A549 (cell line): ENCODE data around the gene KIFAP3. TPM values are rescaled to one million over a fixed set of nuclear protein-coding genes. Genes with fewer than 3 reads are reported as not detected.

Experiments
- ATAC-seq, 2 experiments: fragments of 200-7000 bp in 1 of 2; fragments of >200 bp in 1 of 2; cut with Nextera tagmentation in 1 of 2; cut with Tn5 transposase in 1 of 2; 3 replicates each; pipeline versions ENCODE4 v1.8.0 to v1.9.1; 2018 to 2020; ENCODE audit warnings: mild to moderate bottlenecking in 1 of 2, moderate library complexity in 1 of 2
- CTCF ChIA-PET: fragments of 300-600 bp; sonication (Branson Sonifier 250); formaldehyde crosslinking; extraction: SDS; loops from one replicate; lab custom pipeline; 2021; ENCODE audit warnings: antibody characterized with exemption, inconsistent platforms; lab: Yijun Ruan, JAX
- POLR2A ChIA-PET: fragments of 350-600 bp; formaldehyde crosslinking; extraction: SDS; loops from one replicate; lab custom pipeline; 2021; ENCODE audit warnings: antibody characterized with exemption, inconsistent platforms; lab: Yijun Ruan, JAX
- DNase-seq, 2 experiments: peaks; one replicate each; pipeline versions ENCODE4 v3.0.0 to v3.0.0-alpha.2; 2011 to 2016; ENCODE audit warnings: low read depth in 1 of 2, low spot score in 1 of 2
- FAIRE-seq: peaks from 2 replicates; lab custom pipeline; 2011; peaks lifted over from hg19 to GRCh38; lab: Jason Lieb, UNC
- H3K27ac ChIP-seq, 2 experiments: fragments of >200 bp; sonication (Bioruptor Twin); formaldehyde crosslinking; 3 replicates each; pipeline ENCODE4 v1.5.1; 2016 to 2017
- H3K4me1 ChIP-seq: fragments of >200 bp; sonication (Bioruptor Twin); formaldehyde crosslinking; 3 replicates; pipeline ENCODE4 v1.6.1; 2016
- H3K4me2 ChIP-seq: fragments of >200 bp; sonication (Bioruptor Twin); formaldehyde crosslinking; 3 replicates; pipeline ENCODE4 v1.6.1; 2016
- H3K4me3 ChIP-seq: fragments of >200 bp; sonication (Bioruptor Twin); formaldehyde crosslinking; 3 replicates; pipeline ENCODE4 v1.5.1; 2016
- H3K9me3 ChIP-seq: fragments of >200 bp; sonication (Bioruptor Twin); formaldehyde crosslinking; 3 replicates; pipeline ENCODE4 v1.6.1; 2016
- CBX8 ChIP-seq: fragments of 200-600 bp; sonication (generic); IDR thresholded peaks from 2 replicates; pipeline ENCODE4 v1.6.1; 2016
- EHMT2 ChIP-seq: fragments of 200-600 bp; sonication (generic); IDR thresholded peaks from 2 replicates; pipeline ENCODE4 v1.6.1; 2016; ENCODE audit warnings: antibody characterized with exemption, low read depth, mild to moderate bottlenecking, moderate library complexity
- ESRRA ChIP-seq: fragments of 150-350 bp; IDR thresholded peaks from 2 replicates; pipeline ENCODE4 v1.6.1; 2014; ENCODE audit warnings: mild to moderate bottlenecking, low read length, borderline replicate concordance
- FOSB ChIP-seq: fragments of 250-450 bp; sonication (Bioruptor Pico); IDR thresholded peaks from 2 replicates; pipeline ENCODE4 v1.5.0; 2020; ENCODE audit warnings: mild to moderate bottlenecking, moderate library complexity
- HOXA7 ChIP-seq: fragments of 250-450 bp; sonication (Bioruptor Pico); IDR thresholded peaks from 2 replicates; pipeline ENCODE4 v1.5.0; 2020; ENCODE audit warnings: mild to moderate bottlenecking, moderate library complexity
- HOXB5 ChIP-seq: fragments of 250-450 bp; sonication (Bioruptor Pico); IDR thresholded peaks from 2 replicates; pipeline ENCODE4 v1.5.0; 2020; ENCODE audit warnings: mild to moderate bottlenecking, moderate library complexity
- KDM1A ChIP-seq: fragments of 200-600 bp; sonication (generic); IDR thresholded peaks from 2 replicates; pipeline ENCODE4 v1.6.1; 2016; ENCODE audit warnings: low read depth, mild to moderate bottlenecking
- MYC ChIP-seq: IDR thresholded peaks from 2 replicates; pipeline ENCODE4 v1.6.1; 2012; ENCODE audit warnings: mild to moderate bottlenecking, inconsistent platforms, low read length, improper control_type of control experiment, borderline replicate concordance
- NFE2L2 ChIP-seq: fragments of 150-350 bp; conservative IDR thresholded peaks from 2 replicates; pipeline ENCODE4 v1.6.1; 2014; ENCODE audit warnings: low read length
- NPAS2 ChIP-seq: fragments of 250-450 bp; sonication (Bioruptor Pico); IDR thresholded peaks from 2 replicates; pipeline ENCODE4 v1.8.0; 2022; ENCODE audit warnings: mild to moderate bottlenecking, moderate library complexity, borderline replicate concordance
- NR3C1 ChIP-seq: fragments of >200 bp; sonication (Bioruptor Twin); formaldehyde crosslinking; IDR thresholded peaks from 3 replicates; pipeline ENCODE4 v1.6.1; 2017
- RARB ChIP-seq: fragments of 250-450 bp; sonication (Bioruptor Pico); IDR thresholded peaks from 2 replicates; pipeline ENCODE4 v1.8.0; 2021; ENCODE audit warnings: mild to moderate bottlenecking, moderate library complexity
- RFX5 ChIP-seq: fragments of 450-650 bp; IDR thresholded peaks from 2 replicates; pipeline ENCODE4 v1.7.1; 2014; ENCODE audit warnings: antibody characterized with exemption, mild to moderate bottlenecking, moderate library complexity
- RNF2 ChIP-seq: fragments of 200-600 bp; sonication (generic); IDR thresholded peaks from 2 replicates; pipeline ENCODE4 v1.6.1; 2016; ENCODE audit warnings: low read depth, mild to moderate bottlenecking, antibody characterized with exemption, moderate library complexity, borderline replicate concordance
- SMC3 ChIP-seq: fragments of >200 bp; sonication (Bioruptor Twin); formaldehyde crosslinking; IDR thresholded peaks from 3 replicates; pipeline ENCODE4 v1.6.1; 2018; ENCODE audit warnings: inconsistent platforms
- TP53 ChIP-seq: fragments of 250-450 bp; sonication (Bioruptor Pico); IDR thresholded peaks from 2 replicates; pipeline ENCODE4 v1.5.0; 2021; ENCODE audit warnings: mild to moderate bottlenecking, moderate library complexity
- ZC3H11A ChIP-seq: fragments of 450-650 bp; IDR thresholded peaks from 2 replicates; pipeline ENCODE4 v1.6.1; 2014; ENCODE audit warnings: antibody characterized with exemption, mild to moderate bottlenecking
- ZFP36 ChIP-seq: fragments of 450-650 bp; IDR thresholded peaks from 2 replicates; pipeline ENCODE4 v1.6.1; 2014; ENCODE audit warnings: borderline replicate concordance; ENCODE audit not compliant: partially characterized antibody
- ZSCAN20 ChIP-seq: fragments of 250-450 bp; sonication (Bioruptor Pico); IDR thresholded peaks from 2 replicates; pipeline ENCODE4 v1.8.0; 2022; ENCODE audit warnings: mild to moderate bottlenecking, moderate library complexity
- WGBS: methylation state at CpG from one replicate; pipeline ENCODE4 v1.1.6; 2017; ENCODE audit errors: missing lambda C conversion rate; 5-methylcytosine and 5-hydroxymethylcytosine counted together
- polyA plus RNA-seq, 4 experiments: library from polyadenylated mRNA; depleted of rRNA in 3 of 4; stranded (reverse); fragments of >200 nt; fragmentation: RNase III in 1 of 4; extraction: RNeasy Plus Mini Kit Qiagen cat#74134 plus additional on column Dnase treatment in 1 of 4; gene quantifications; 2 replicates in 3 of 4; 3 replicates in 1 of 4; pipeline ENCODE4 v1.2.3, GENCODE V29; 2011 to 2017
- TF ChIP-seq, protein P1 (sequence below): fragments of 450-650 bp; IDR thresholded peaks from 2 replicates; pipeline ENCODE4 v1.6.1; 2014; ENCODE audit warnings: antibody characterized with exemption
- TF ChIP-seq, protein P2 (sequence below): fragments of 200-600 bp; sonication (generic); IDR thresholded peaks from 2 replicates; pipeline ENCODE4 v1.6.1; 2016; ENCODE audit warnings: antibody characterized with exemption, mild to moderate bottlenecking, moderate library complexity
- TF ChIP-seq, protein P3 (sequence below): IDR thresholded peaks from 2 replicates; pipeline ENCODE4 v1.6.1; 2012
- TF ChIP-seq, protein P4 (sequence below): fragments of >200 bp; sonication (Bioruptor Twin); formaldehyde crosslinking; IDR thresholded peaks from 2 replicates; pipeline ENCODE4 v1.6.1; 2016
- TF ChIP-seq, protein P5 (sequence below): fragments of >200 bp; sonication (Bioruptor Twin); formaldehyde crosslinking; IDR thresholded peaks from 3 replicates; pipeline ENCODE4 v1.6.1; 2016

The KIFAP3 gene
- polyA plus RNA-seq, 2 of the 4 experiments (the other 2 are of a cell fraction), result 11.7 to 19.0 TPM

DNA sequence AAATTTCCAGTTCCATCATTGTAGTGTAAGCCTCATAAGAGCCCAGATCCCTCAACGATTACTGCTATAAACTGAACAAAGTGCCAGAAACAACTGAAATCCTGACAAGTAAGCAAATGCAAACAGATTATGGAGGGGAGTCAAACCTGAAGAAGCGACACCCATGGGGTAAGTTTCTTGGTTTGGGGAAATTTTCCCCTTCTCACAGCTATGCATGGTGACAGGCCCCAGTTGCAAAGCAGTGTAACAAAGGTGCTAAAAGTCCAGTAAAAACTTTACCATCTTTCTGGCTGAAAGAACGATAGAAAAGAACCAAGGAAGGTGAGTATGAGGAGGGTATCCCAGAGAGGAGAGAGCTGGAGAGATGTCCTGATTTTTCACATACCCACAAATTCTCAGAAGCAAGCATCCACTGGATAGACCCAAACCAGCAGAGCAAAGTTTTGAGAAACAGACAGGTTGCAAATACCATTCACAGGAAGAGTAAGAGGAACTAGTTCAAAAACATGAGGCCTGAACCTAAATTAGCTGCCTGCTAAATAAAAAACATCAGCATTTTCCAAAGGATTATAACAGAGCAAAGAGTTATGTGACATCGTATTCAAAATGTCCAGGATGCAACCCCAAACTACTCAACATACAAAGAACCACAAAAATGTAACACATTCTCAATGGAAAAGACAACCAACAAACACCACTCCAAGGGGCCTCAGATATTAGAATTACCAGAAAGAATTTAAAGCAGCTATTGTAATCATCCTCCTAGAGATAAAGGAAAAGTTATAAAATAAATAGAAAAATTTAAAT, 195.3 kb downstream of the KIFAP3 start:
- ChIA-PET POLR2A (no interaction called here), CTCF (interaction anchor here (1.5 kb wide), 1 partner anchor 10 kb away, joined by 3 read pairs; no protein-coding TSS in a partner anchor)
- TF ChIP-seq MYC (no peak), ZSCAN20 (CRISPR knock-in tag) (no peak), HOXB5 (CRISPR knock-in tag) (no peak), FOSB (no peak), EHMT2 (no peak), RFX5 (no peak), ESRRA (no peak), RARB (no peak), RNF2 (no peak), SMC3 (no peak), ZFP36 (no peak), CBX8 (no peak), HOXA7 (CRISPR knock-in tag) (no peak), NR3C1 (no peak), NPAS2 (CRISPR knock-in tag) (no peak)
- TF ChIP-seq, protein P1, sequence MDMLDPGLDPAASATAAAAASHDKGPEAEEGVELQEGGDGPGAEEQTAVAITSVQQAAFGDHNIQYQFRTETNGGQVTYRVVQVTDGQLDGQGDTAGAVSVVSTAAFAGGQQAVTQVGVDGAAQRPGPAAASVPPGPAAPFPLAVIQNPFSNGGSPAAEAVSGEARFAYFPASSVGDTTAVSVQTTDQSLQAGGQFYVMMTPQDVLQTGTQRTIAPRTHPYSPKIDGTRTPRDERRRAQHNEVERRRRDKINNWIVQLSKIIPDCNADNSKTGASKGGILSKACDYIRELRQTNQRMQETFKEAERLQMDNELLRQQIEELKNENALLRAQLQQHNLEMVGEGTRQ, result no peak
- TF ChIP-seq, protein P2, sequence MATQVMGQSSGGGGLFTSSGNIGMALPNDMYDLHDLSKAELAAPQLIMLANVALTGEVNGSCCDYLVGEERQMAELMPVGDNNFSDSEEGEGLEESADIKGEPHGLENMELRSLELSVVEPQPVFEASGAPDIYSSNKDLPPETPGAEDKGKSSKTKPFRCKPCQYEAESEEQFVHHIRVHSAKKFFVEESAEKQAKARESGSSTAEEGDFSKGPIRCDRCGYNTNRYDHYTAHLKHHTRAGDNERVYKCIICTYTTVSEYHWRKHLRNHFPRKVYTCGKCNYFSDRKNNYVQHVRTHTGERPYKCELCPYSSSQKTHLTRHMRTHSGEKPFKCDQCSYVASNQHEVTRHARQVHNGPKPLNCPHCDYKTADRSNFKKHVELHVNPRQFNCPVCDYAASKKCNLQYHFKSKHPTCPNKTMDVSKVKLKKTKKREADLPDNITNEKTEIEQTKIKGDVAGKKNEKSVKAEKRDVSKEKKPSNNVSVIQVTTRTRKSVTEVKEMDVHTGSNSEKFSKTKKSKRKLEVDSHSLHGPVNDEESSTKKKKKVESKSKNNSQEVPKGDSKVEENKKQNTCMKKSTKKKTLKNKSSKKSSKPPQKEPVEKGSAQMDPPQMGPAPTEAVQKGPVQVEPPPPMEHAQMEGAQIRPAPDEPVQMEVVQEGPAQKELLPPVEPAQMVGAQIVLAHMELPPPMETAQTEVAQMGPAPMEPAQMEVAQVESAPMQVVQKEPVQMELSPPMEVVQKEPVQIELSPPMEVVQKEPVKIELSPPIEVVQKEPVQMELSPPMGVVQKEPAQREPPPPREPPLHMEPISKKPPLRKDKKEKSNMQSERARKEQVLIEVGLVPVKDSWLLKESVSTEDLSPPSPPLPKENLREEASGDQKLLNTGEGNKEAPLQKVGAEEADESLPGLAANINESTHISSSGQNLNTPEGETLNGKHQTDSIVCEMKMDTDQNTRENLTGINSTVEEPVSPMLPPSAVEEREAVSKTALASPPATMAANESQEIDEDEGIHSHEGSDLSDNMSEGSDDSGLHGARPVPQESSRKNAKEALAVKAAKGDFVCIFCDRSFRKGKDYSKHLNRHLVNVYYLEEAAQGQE, result no peak
- TF ChIP-seq, protein P3, sequence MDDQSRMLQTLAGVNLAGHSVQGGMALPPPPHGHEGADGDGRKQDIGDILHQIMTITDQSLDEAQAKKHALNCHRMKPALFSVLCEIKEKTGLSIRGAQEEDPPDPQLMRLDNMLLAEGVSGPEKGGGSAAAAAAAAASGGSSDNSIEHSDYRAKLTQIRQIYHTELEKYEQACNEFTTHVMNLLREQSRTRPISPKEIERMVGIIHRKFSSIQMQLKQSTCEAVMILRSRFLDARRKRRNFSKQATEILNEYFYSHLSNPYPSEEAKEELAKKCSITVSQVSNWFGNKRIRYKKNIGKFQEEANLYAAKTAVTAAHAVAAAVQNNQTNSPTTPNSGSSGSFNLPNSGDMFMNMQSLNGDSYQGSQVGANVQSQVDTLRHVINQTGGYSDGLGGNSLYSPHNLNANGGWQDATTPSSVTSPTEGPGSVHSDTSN, result no peak
- TF ChIP-seq, protein P4, sequence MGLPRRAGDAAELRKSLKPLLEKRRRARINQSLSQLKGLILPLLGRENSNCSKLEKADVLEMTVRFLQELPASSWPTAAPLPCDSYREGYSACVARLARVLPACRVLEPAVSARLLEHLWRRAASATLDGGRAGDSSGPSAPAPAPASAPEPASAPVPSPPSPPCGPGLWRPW, result no peak
- Histone ChIP-seq H3K4me3 (no peak overlapping the region), H3K9me3 (no peaks in the 10 kb centered on the region), H3K4me1 (no peaks in the 10 kb centered on the region), H3K27ac (no peak overlapping the region), H3K4me2 (no peak overlapping the region)
- FAIRE-seq (no peak), ATAC-seq (no peak), DNase-seq (no peak)
- WGBS, result 90% methylated on average over 4 of the region's 4 CpGs

DNA sequence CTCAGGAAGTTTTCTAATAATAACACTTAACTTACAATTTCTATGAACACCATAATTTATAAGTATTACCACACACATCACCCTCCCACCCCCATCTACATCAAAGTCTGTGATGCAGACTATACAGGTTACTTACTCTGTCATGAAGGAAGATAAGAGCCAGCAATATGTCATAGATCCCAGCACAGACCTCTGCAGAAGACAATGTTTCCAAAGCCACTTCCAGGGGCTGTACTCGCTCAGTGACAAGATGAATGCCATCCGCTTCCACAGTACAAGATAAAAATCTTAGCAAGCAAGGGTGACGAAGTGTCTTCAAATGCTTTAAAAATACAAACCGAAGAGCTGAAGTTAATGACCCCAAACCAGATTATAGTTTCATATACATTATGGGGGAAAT, 196.0 kb downstream of the KIFAP3 start:
- CTCF ChIA-PET, result interaction anchor here (1.5 kb wide), 1 partner anchor 9 kb away, joined by 3 read pairs; no protein-coding TSS in a partner anchor

More for the DNA sequence above, 196.0 kb downstream of the KIFAP3 start:
- ATAC-seq (no peak), DNase-seq (no peak), FAIRE-seq (no peak)
- WGBS, result 95% methylated on average over 4 of the region's 4 CpGs
- H3K4me2 ChIP-seq, result no peak overlapping the region
- TF ChIP-seq KDM1A, result no peak
- no peak for TF ChIP-seq ZC3H11A
- no peak for TF ChIP-seq SMC3
- no peak for TF ChIP-seq TP53 (CRISPR knock-in tag)
- TF ChIP-seq, protein P5, sequence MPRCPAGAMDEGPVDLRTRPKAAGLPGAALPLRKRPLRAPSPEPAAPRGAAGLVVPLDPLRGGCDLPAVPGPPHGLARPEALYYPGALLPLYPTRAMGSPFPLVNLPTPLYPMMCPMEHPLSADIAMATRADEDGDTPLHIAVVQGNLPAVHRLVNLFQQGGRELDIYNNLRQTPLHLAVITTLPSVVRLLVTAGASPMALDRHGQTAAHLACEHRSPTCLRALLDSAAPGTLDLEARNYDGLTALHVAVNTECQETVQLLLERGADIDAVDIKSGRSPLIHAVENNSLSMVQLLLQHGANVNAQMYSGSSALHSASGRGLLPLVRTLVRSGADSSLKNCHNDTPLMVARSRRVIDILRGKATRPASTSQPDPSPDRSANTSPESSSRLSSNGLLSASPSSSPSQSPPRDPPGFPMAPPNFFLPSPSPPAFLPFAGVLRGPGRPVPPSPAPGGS, result no peak
- TF ChIP-seq NFE2L2, result no peak
- POLR2A ChIA-PET, result no interaction called here
- no peaks in the 10 kb centered on the region for H3K4me1 ChIP-seq
- no peak overlapping the region for H3K27ac ChIP-seq
- no peak overlapping the region for H3K4me3 ChIP-seq
- H3K9me3 ChIP-seq, result no peaks in the 10 kb centered on the region
